GM23338 (cell line): ENCODE measurements around the gene ARAP1. TPM values are rescaled to one million over a fixed set of nuclear protein-coding genes. Genes with fewer than 3 reads are reported as not detected.
A peak's percentile ranks its signal among the peaks of the same experiment; 100 is the strongest.

ENCODE experiments used
- ATAC-seq: fragments of 200-7000 bp; cut with Tn5 transposase; 3 replicates; pipeline ENCODE4 v1.9.1; 2020
- DNase-seq: peaks from one replicate; pipeline ENCODE4 v3.0.0-alpha.2; 2015; ENCODE audit warnings: low spot score
- H2AFZ ChIP-seq: fragments of 200-600 bp; sonication (generic); 2 replicates; pipeline ENCODE4 v1.8.0; 2016; ENCODE audit warnings: antibody characterized with exemption, mild to moderate bottlenecking, moderate library complexity
- H3F3A ChIP-seq: fragments of 200-600 bp; sonication (generic); replicated peaks from 2 replicates; pipeline ENCODE4 v1.8.0; 2017; ENCODE audit warnings: antibody characterized with exemption, mixed run types, low read depth
- H3K27ac ChIP-seq: fragments of 200-600 bp; sonication (generic); 2 replicates; pipeline ENCODE4 v1.6.1; 2016; ENCODE audit warnings: low read depth
- H3K27me3 ChIP-seq: fragments of 200-600 bp; sonication (generic); 2 replicates; pipeline ENCODE4 v1.8.0; 2016; ENCODE audit warnings: mild to moderate bottlenecking, mixed run types, moderate library complexity; ENCODE audit not compliant: insufficient read depth
- H3K36me3 ChIP-seq: fragments of 200-600 bp; sonication (generic); 2 replicates; pipeline ENCODE4 v1.8.0; 2016; ENCODE audit warnings: mild to moderate bottlenecking; ENCODE audit not compliant: insufficient read depth
- H3K4me1 ChIP-seq: fragments of 200-600 bp; sonication (generic); 2 replicates; pipeline ENCODE4 v1.8.0; 2016; ENCODE audit warnings: mild to moderate bottlenecking, moderate library complexity; ENCODE audit not compliant: insufficient read depth
- H3K4me2 ChIP-seq: fragments of 200-600 bp; sonication (generic); 2 replicates; pipeline ENCODE4 v1.7.1; 2017; ENCODE audit warnings: mixed run types
- H3K4me3 ChIP-seq: fragments of 200-600 bp; sonication (generic); 2 replicates; pipeline ENCODE4 v1.6.1; 2016; ENCODE audit warnings: mixed run types
- H3K79me2 ChIP-seq: fragments of 200-600 bp; sonication (generic); replicated peaks from 2 replicates; pipeline ENCODE4 v1.8.0; 2017; ENCODE audit warnings: mild to moderate bottlenecking; ENCODE audit not compliant: insufficient read depth
- H3K9me2 ChIP-seq: fragments of 200-600 bp; sonication (generic); 2 replicates; pipeline ENCODE4 v1.8.0; 2017; ENCODE audit not compliant: insufficient read depth
- H4K20me1 ChIP-seq: fragments of 200-600 bp; sonication (generic); replicated peaks from 2 replicates; pipeline ENCODE4 v1.8.0; 2017; ENCODE audit warnings: mild to moderate bottlenecking; ENCODE audit not compliant: insufficient read depth
- H3K27ac Mint-ChIP-seq: 2 replicates; pipeline ENCODE4 v1.8.0; 2020; ENCODE audit warnings: inconsistent platforms, mild to moderate bottlenecking, moderate library complexity, mixed read lengths
- H3K27me3 Mint-ChIP-seq: 3 replicates; pipeline ENCODE4 v1.8.0; 2022; ENCODE audit warnings: low read depth, mild to moderate bottlenecking, moderate library complexity, mixed read lengths, inconsistent platforms; ENCODE audit not compliant: insufficient read depth, poor library complexity
- H3K36me3 Mint-ChIP-seq: 3 replicates; pipeline ENCODE4 v1.8.0; 2021; ENCODE audit warnings: low read depth, mild to moderate bottlenecking, inconsistent platforms, moderate library complexity, mixed read lengths
- H3K4me1 Mint-ChIP-seq: 3 replicates; pipeline ENCODE4 v1.8.0; 2020; ENCODE audit warnings: mild to moderate bottlenecking, inconsistent platforms, mixed read lengths
- H3K4me3 Mint-ChIP-seq: 3 replicates; pipeline ENCODE4 v1.8.0; 2021; ENCODE audit warnings: moderate library complexity, mild to moderate bottlenecking, inconsistent platforms, mixed read lengths
- H3K9me3 Mint-ChIP-seq: 3 replicates; pipeline ENCODE4 v1.8.0; 2020; ENCODE audit warnings: moderate library complexity, mild to moderate bottlenecking, inconsistent platforms, mixed read lengths
- ETS1 ChIP-seq: IDR thresholded peaks from 2 replicates; pipeline ENCODE4 v1.6.1; 2016; ENCODE audit warnings: antibody characterized with exemption
- EZH2phosphoT487 ChIP-seq: fragments of 200-600 bp; sonication (generic); IDR thresholded peaks from one replicate; pipeline ENCODE4 v1.8.1; 2018; ENCODE audit warnings: antibody characterized with exemption; ENCODE audit not compliant: unreplicated experiment
- POLR2AphosphoS5 ChIP-seq: IDR thresholded peaks from 2 replicates; pipeline ENCODE4 v1.6.1; 2016; ENCODE audit warnings: antibody characterized with exemption, low read depth
- STAT1 ChIP-seq: IDR thresholded peaks from one replicate; pipeline ENCODE4 v1.6.1; 2016; ENCODE audit warnings: antibody characterized with exemption; ENCODE audit not compliant: unreplicated experiment
- ZNF114 ChIP-seq: fragments of 250-450 bp; sonication (Bioruptor Pico); IDR thresholded peaks from 2 replicates; pipeline ENCODE4 v1.5.0; 2020; ENCODE audit warnings: mild to moderate bottlenecking, moderate library complexity
- ZNF331 ChIP-seq: fragments of 250-450 bp; sonication (Bioruptor Pico); IDR thresholded peaks from 2 replicates; pipeline ENCODE4 v1.5.0; 2020; ENCODE audit warnings: low read depth, mild to moderate bottlenecking, moderate library complexity
- polyA plus RNA-seq: library from polyadenylated mRNA; unstranded; fragments of >200 nt; fragmentation: Nextera tagmentation; extraction: Ambion mirVana; gene quantifications from 2 replicates; pipeline ENCODE4 v1.2.1, GENCODE V29; 2016
- total RNA-seq: library from RNA; depleted of rRNA; stranded (reverse); fragments of >200 nt; shearing (Covaris generic); gene quantifications from 2 replicates; pipeline ENCODE4 v1.2.3, GENCODE V29; 2014
- TF ChIP-seq, protein P1 (sequence below): fragments of 250-450 bp; sonication (Bioruptor Pico); IDR thresholded peaks from 2 replicates; pipeline ENCODE4 v1.5.0; 2020; ENCODE audit warnings: mild to moderate bottlenecking, moderate library complexity

ARAP1 gene
- total and polyA plus RNA-seq, 2 experiments from 2014 or later = 24.5 to 116 TPM

GRCh38 chr11:72682238-72682857, 69.9 kb downstream of the ARAP1 start (continued):
- TF ChIP-seq, protein P1, sequence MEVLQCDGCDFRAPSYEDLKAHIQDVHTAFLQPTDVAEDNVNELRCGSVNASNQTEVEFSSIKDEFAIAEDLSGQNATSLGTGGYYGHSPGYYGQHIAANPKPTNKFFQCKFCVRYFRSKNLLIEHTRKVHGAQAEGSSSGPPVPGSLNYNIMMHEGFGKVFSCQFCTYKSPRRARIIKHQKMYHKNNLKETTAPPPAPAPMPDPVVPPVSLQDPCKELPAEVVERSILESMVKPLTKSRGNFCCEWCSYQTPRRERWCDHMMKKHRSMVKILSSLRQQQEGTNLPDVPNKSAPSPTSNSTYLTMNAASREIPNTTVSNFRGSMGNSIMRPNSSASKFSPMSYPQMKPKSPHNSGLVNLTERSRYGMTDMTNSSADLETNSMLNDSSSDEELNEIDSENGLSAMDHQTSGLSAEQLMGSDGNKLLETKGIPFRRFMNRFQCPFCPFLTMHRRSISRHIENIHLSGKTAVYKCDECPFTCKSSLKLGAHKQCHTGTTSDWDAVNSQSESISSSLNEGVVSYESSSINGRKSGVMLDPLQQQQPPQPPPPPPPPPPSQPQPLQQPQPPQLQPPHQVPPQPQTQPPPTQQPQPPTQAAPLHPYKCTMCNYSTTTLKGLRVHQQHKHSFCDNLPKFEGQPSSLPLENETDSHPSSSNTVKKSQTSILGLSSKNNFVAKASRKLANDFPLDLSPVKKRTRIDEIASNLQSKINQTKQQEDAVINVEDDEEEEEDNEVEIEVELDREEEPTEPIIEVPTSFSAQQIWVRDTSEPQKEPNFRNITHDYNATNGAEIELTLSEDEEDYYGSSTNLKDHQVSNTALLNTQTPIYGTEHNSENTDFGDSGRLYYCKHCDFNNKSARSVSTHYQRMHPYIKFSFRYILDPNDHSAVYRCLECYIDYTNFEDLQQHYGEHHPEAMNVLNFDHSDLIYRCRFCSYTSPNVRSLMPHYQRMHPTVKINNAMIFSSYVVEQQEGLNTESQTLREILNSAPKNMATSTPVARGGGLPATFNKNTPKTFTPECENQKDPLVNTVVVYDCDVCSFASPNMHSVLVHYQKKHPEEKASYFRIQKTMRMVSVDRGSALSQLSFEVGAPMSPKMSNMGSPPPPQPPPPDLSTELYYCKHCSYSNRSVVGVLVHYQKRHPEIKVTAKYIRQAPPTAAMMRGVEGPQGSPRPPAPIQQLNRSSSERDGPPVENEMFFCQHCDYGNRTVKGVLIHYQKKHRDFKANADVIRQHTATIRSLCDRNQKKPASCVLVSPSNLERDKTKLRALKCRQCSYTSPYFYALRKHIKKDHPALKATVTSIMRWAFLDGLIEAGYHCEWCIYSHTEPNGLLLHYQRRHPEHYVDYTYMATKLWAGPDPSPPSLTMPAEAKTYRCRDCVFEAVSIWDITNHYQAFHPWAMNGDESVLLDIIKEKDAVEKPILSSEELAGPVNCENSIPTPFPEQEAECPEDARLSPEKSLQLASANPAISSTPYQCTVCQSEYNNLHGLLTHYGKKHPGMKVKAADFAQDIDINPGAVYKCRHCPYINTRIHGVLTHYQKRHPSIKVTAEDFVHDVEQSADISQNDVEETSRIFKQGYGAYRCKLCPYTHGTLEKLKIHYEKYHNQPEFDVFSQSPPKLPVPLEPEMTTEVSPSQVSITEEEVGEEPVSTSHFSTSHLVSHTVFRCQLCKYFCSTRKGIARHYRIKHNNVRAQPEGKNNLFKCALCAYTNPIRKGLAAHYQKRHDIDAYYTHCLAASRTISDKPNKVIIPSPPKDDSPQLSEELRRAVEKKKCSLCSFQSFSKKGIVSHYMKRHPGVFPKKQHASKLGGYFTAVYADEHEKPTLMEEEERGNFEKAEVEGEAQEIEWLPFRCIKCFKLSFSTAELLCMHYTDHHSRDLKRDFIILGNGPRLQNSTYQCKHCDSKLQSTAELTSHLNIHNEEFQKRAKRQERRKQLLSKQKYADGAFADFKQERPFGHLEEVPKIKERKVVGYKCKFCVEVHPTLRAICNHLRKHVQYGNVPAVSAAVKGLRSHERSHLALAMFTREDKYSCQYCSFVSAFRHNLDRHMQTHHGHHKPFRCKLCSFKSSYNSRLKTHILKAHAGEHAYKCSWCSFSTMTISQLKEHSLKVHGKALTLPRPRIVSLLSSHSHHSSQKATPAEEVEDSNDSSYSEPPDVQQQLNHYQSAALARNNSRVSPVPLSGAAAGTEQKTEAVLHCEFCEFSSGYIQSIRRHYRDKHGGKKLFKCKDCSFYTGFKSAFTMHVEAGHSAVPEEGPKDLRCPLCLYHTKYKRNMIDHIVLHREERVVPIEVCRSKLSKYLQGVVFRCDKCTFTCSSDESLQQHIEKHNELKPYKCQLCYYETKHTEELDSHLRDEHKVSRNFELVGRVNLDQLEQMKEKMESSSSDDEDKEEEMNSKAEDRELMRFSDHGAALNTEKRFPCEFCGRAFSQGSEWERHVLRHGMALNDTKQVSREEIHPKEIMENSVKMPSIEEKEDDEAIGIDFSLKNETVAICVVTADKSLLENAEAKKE (CRISPR knock-in tag) = no peak
- TF ChIP-seq ZNF331 (CRISPR knock-in tag) (no peak), STAT1 (no peak)

- Mint-ChIP-seq H3K27ac (no peak overlapping the region), H3K27me3 (peaks cover 37% of the 10 kb centered on the region), H3K4me3 (no peak overlapping the region), H3K9me3 (no peaks in the 10 kb centered on the region), H3K36me3 (peaks cover 3% of the 10 kb centered on the region; the same call in 1 of the 3 replicates), H3K4me1 (peaks cover 20% of the 10 kb centered on the region)
- H3F3A ChIP-seq = no peaks in the 10 kb centered on the region
- H3K9me2 ChIP-seq = no peaks in the 10 kb centered on the region
- H3K4me2 ChIP-seq = no peak overlapping the region
- DNase-seq (no peak), ATAC-seq (no peak)
- H3K27ac ChIP-seq = no peak overlapping the region
- TF ChIP-seq STAT1 (no peak), POLR2AphosphoS5 (peak; percentile 34), ZNF114 (CRISPR knock-in tag) (no peak), EZH2phosphoT487 (no peak), ETS1 (no peak)
- no peaks in the 10 kb centered on the region for H3K36me3 ChIP-seq
- 0 out of 2 replicates have a peak, but pooled peaks cover 5% of the 10 kb centered on the region for H4K20me1 ChIP-seq
- H3K4me3 ChIP-seq = no peak overlapping the region
- H3K79me2 ChIP-seq = no peaks in the 10 kb centered on the region
- peaks cover 25% of the 10 kb centered on the region for H3K27me3 ChIP-seq
- H2AFZ ChIP-seq = no peak overlapping the region
- peaks cover 6% of the 10 kb centered on the region for H3K4me1 ChIP-seq
These were observed 70.7 kb downstream of the ARAP1 start for GRCh38 chr11:72681226-72682153.
